Measurements from ENCODE around the gene USP34. TPM values are rescaled to one million over a fixed set of nuclear protein-coding genes. Genes with fewer than 3 reads are reported as not detected.

The USP34 gene
- total RNA-seq, 1 experiment from 2014 or later = 76.3 TPM

GRCh38 chr2:61151436-61151835, 319.5 kb downstream of the USP34 start:
- ChIA-PET RAD21 (ENCODE audit: low non-redundant PET in 1 of 2, low total read pairs in 2 of 2, uncharacterized antibody in 2 of 2, unreplicated experiment in 2 of 2) (interaction anchor here in 1 of 2 experiments (0.6 kb wide), 1 partner anchor 19 kb away, joined by 4 read pairs; no protein-coding TSS in a partner anchor), CTCF (no interaction called here), POLR2A (no interaction called here)
- Histone ChIP-seq H3K79me2 (ENCODE audit: insufficient read depth, low read length) (no peaks in the 10 kb centered on the region), H4K20me1 (ENCODE audit: insufficient read depth) (no peaks in the 10 kb centered on the region), H3K27me3 (ENCODE audit: insufficient read depth, low read length) (no peaks in the 10 kb centered on the region), H3K27ac (ENCODE audit: low read depth, low read length) (no peak overlapping the region), H3K9ac (ENCODE audit: low read length) (no peak overlapping the region), H3K4me1 (ENCODE audit: control insufficient read depth in 1 of 2, insufficient read depth in 2 of 2, low read length in 2 of 2) (no peaks in the 10 kb centered on the region), H3K4me3 (replicated peaks in 1 of 2; ENCODE audit: low read depth in 1 of 2, low read length in 2 of 2) (no peak overlapping the region), H3K9me3 (ENCODE audit: control insufficient read depth in 1 of 2, insufficient read depth in 1 of 2, low read depth in 1 of 2, low read length in 2 of 2) (no peaks in the 10 kb centered on the region), H3K9me2 (ENCODE audit: insufficient read depth) (no peaks in the 10 kb centered on the region), H3K36me3 (ENCODE audit: control insufficient read depth in 1 of 2, insufficient read depth in 2 of 2, low read length in 2 of 2) (no peaks in the 10 kb centered on the region), H3K4me2 (ENCODE audit: low read length) (no peak overlapping the region), H2AFZ (ENCODE audit: low read depth, low read length, poor library complexity, severe bottlenecking) (no peak overlapping the region)
- intact Hi-C loops (cut with micrococcal nuclease) = no loop called here
- DNase-seq (ENCODE audit: low read depth, low spot score) = no peak
- no peak for ATAC-seq
- TF ChIP-seq FOSL1 (IDR thresholded peaks at IDR 0.05; ENCODE audit: low read depth) = no peak
- TF ChIP-seq POLR2AphosphoS5 (IDR thresholded peaks at IDR 0.05; ENCODE audit: low read depth, low read length) = no peak
- no peak for TF ChIP-seq JUND (IDR thresholded peaks at IDR 0.05)
- TF ChIP-seq EGR1 (IDR thresholded peaks at IDR 0.05; ENCODE audit: low read depth) = no peak
- no peak for TF ChIP-seq ATF3 (IDR thresholded peaks at IDR 0.05)
- no peak for TF ChIP-seq SIN3A (IDR thresholded peaks at IDR 0.05; ENCODE audit: low read depth)
- no peak for TF ChIP-seq YY1 (IDR thresholded peaks at IDR 0.05; ENCODE audit: extremely low read depth, insufficient replicate concordance, low read depth, low read length)
- BruUV-seq (replicated peaks) = no TSS peak

DNA sequence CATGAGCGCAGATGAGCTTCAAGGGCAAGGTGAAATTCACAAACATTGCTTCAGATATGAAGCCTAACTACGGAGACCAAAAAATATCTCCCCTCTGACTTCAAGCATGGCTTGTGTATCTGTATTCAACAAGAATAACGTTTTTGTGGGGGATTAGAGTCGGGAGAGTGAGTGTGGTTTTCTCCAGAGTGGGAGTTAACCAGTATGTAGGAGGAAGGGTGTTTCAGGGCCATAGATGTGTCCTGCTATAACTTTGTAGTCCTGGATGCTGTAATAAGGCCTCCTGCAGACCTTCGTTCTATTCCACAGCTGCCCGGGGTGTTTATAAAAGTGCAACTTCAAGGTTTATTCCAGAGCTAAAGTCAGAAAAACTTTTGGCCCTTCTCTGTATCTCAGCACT, 321.8 kb downstream of the USP34 start:
- no TSS peak for BruUV-seq (replicated peaks)
- no peak for ATAC-seq
- POLR2A ChIA-PET = interaction anchor here (0.6 kb wide), 1 partner anchor 377 kb away, joined by 3 read pairs; no protein-coding TSS in a partner anchor
- TF ChIP-seq FOSL1 (IDR thresholded peaks at IDR 0.05; ENCODE audit: low read depth) (no peak), TCF7L2 (IDR thresholded peaks at IDR 0.05; ENCODE audit: borderline replicate concordance, extremely low read depth, insufficient read depth, insufficient read length) (no peak), SRF (IDR thresholded peaks at IDR 0.05; ENCODE audit: low read depth) (no peak), CEBPB (IDR thresholded peaks at IDR 0.05; ENCODE audit: low read depth) (no peak), EZH2phosphoT487 (IDR thresholded peaks at IDR 0.05; ENCODE audit: borderline replicate concordance) (no peak), SP1 (IDR thresholded peaks at IDR 0.05; ENCODE audit: low read depth) (no peak), EGR1 (IDR thresholded peaks at IDR 0.05; ENCODE audit: low read depth) (no peak), POLR2AphosphoS5 (IDR thresholded peaks at IDR 0.05; ENCODE audit: low read depth, low read length) (no peak)
- TF ChIP-seq, protein P1, sequence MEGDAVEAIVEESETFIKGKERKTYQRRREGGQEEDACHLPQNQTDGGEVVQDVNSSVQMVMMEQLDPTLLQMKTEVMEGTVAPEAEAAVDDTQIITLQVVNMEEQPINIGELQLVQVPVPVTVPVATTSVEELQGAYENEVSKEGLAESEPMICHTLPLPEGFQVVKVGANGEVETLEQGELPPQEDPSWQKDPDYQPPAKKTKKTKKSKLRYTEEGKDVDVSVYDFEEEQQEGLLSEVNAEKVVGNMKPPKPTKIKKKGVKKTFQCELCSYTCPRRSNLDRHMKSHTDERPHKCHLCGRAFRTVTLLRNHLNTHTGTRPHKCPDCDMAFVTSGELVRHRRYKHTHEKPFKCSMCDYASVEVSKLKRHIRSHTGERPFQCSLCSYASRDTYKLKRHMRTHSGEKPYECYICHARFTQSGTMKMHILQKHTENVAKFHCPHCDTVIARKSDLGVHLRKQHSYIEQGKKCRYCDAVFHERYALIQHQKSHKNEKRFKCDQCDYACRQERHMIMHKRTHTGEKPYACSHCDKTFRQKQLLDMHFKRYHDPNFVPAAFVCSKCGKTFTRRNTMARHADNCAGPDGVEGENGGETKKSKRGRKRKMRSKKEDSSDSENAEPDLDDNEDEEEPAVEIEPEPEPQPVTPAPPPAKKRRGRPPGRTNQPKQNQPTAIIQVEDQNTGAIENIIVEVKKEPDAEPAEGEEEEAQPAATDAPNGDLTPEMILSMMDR (IDR thresholded peaks at IDR 0.05 in 2 of 3, conservative IDR thresholded peaks at IDR 0.05 in 1 of 3; ENCODE audit: borderline replicate concordance in 1 of 3, insufficient read depth in 1 of 3, low read depth in 2 of 3, low read length in 2 of 3) = no peak
- TF ChIP-seq, protein P2, sequence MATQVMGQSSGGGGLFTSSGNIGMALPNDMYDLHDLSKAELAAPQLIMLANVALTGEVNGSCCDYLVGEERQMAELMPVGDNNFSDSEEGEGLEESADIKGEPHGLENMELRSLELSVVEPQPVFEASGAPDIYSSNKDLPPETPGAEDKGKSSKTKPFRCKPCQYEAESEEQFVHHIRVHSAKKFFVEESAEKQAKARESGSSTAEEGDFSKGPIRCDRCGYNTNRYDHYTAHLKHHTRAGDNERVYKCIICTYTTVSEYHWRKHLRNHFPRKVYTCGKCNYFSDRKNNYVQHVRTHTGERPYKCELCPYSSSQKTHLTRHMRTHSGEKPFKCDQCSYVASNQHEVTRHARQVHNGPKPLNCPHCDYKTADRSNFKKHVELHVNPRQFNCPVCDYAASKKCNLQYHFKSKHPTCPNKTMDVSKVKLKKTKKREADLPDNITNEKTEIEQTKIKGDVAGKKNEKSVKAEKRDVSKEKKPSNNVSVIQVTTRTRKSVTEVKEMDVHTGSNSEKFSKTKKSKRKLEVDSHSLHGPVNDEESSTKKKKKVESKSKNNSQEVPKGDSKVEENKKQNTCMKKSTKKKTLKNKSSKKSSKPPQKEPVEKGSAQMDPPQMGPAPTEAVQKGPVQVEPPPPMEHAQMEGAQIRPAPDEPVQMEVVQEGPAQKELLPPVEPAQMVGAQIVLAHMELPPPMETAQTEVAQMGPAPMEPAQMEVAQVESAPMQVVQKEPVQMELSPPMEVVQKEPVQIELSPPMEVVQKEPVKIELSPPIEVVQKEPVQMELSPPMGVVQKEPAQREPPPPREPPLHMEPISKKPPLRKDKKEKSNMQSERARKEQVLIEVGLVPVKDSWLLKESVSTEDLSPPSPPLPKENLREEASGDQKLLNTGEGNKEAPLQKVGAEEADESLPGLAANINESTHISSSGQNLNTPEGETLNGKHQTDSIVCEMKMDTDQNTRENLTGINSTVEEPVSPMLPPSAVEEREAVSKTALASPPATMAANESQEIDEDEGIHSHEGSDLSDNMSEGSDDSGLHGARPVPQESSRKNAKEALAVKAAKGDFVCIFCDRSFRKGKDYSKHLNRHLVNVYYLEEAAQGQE (IDR thresholded peaks at IDR 0.05; ENCODE audit: low read depth) = no peak

More for the DNA sequence above, 321.8 kb downstream of the USP34 start:
- RAD21 ChIA-PET (ENCODE audit: low non-redundant PET in 1 of 2, low total read pairs in 2 of 2, uncharacterized antibody in 2 of 2, unreplicated experiment in 2 of 2) = no interaction called here
- intact Hi-C loops (cut with micrococcal nuclease) = no loop called here
- Histone ChIP-seq H3K79me2 (ENCODE audit: insufficient read depth, low read length) (no peaks in the 10 kb centered on the region), H3K9ac (ENCODE audit: low read length) (no peak overlapping the region), H3K9me3 (ENCODE audit: control insufficient read depth in 1 of 2, insufficient read depth in 1 of 2, low read depth in 1 of 2, low read length in 2 of 2) (no peaks in the 10 kb centered on the region), H3K9me2 (ENCODE audit: insufficient read depth) (no peaks in the 10 kb centered on the region), H3K4me2 (ENCODE audit: low read length) (no peak overlapping the region), H3K27ac (ENCODE audit: low read depth, low read length) (no peak overlapping the region), H4K20me1 (ENCODE audit: insufficient read depth) (no peaks in the 10 kb centered on the region), H3K27me3 (ENCODE audit: insufficient read depth, low read length) (no peaks in the 10 kb centered on the region), H3K36me3 (ENCODE audit: control insufficient read depth in 1 of 2, insufficient read depth in 2 of 2, low read length in 2 of 2) (no peaks in the 10 kb centered on the region), H2AFZ (ENCODE audit: low read depth, low read length, poor library complexity, severe bottlenecking) (no peak overlapping the region), H3K4me3 (replicated peaks in 1 of 2; ENCODE audit: low read depth in 1 of 2, low read length in 2 of 2) (no peak overlapping the region), H3K4me1 (ENCODE audit: control insufficient read depth in 1 of 2, insufficient read depth in 2 of 2, low read length in 2 of 2) (no peaks in the 10 kb centered on the region)
- no peak for DNase-seq (ENCODE audit: low read depth, low spot score)
- CTCF ChIA-PET = no interaction called here

Measured in HCT116 (cell line).